Common myeloid progenitor, CD34-positive (primary cell): ENCODE results near the gene SLAMF1.

Source experiments
- CTCF ChIA-PET: fragments of 350-600 bp; sonication (Branson Sonifier 250); formaldehyde crosslinking; loops from one replicate; lab custom pipeline; 2021; ENCODE audit warnings: antibody characterized with exemption; lab: Charles Lee
- POLR2A ChIA-PET: fragments of 350-600 bp; sonication (Branson Sonifier 250); formaldehyde crosslinking; loops from one replicate; lab custom pipeline; 2021; ENCODE audit warnings: antibody characterized with exemption; lab: Charles Lee
- DNase-seq, 3 donors: peaks; one replicate each; pipeline versions ENCODE4 v3.0.0 to v3.0.0-alpha.2; 2013
- H3K27ac ChIP-seq, 2 experiments: 1 replicate in 1 of 2; 2 replicates in 1 of 2; pipeline ENCODE4 v1.7.0; 2013; ENCODE audit warnings: inconsistent platforms in 2 of 2, low read length in 2 of 2, mild to moderate bottlenecking in 2 of 2, low read depth in 1 of 2, moderate library complexity in 1 of 2; ENCODE audit not compliant: severe bottlenecking in 2 of 2, insufficient read depth in 1 of 2, poor library complexity in 1 of 2
- H3K27me3 ChIP-seq, 5 experiments: replicated peaks in 2 of 5; 1 replicate in 3 of 5; 2 replicates in 2 of 5; pipeline versions ENCODE4 v1.6.1 to v1.7.0; 2013; ENCODE audit warnings: low read length in 4 of 5, mild to moderate bottlenecking in 2 of 5, moderate library complexity in 2 of 5, inconsistent platforms in 1 of 5; ENCODE audit not compliant: insufficient read depth in 5 of 5, control insufficient read depth in 4 of 5
- H3K36me3 ChIP-seq, 4 experiments: 1 replicate in 2 of 4; 2 replicates in 2 of 4; pipeline versions ENCODE4 v1.6.1 to v1.7.0; 2013; ENCODE audit warnings: low read length in 3 of 4, control low read depth in 1 of 4, mild to moderate bottlenecking in 1 of 4; ENCODE audit not compliant: control insufficient read depth in 4 of 4, insufficient read depth in 4 of 4
- H3K4me1 ChIP-seq, 4 experiments: 1 replicate in 3 of 4; 2 replicates in 1 of 4; pipeline versions ENCODE4 v1.6.1 to v1.7.1; 2013; ENCODE audit warnings: low read length in 3 of 4, mild to moderate bottlenecking in 3 of 4, control low read depth in 1 of 4, inconsistent platforms in 1 of 4, moderate library complexity in 1 of 4; ENCODE audit not compliant: control insufficient read depth in 4 of 4, insufficient read depth in 4 of 4; ENCODE audit errors: control extremely low read depth in 1 of 4
- H3K4me3 ChIP-seq, 7 experiments: 1 replicate in 4 of 7; 2 replicates in 3 of 7; pipeline versions ENCODE4 v1.5.1 to v1.7.0; 2013; ENCODE audit warnings: mild to moderate bottlenecking in 7 of 7, low read length in 6 of 7, moderate library complexity in 6 of 7, inconsistent platforms in 2 of 7, low read depth in 2 of 7, control low read depth in 1 of 7; ENCODE audit not compliant: insufficient read depth in 4 of 7, control insufficient read depth in 1 of 7; ENCODE audit errors: extremely low read depth in 1 of 7
- H3K9me3 ChIP-seq, 5 experiments: 1 replicate in 4 of 5; 2 replicates in 1 of 5; pipeline versions ENCODE4 v1.6.1 to v1.7.1; 2013; ENCODE audit warnings: low read length in 4 of 5, mild to moderate bottlenecking in 2 of 5, inconsistent platforms in 1 of 5, low read depth in 1 of 5, moderate library complexity in 1 of 5; ENCODE audit not compliant: control insufficient read depth in 4 of 5, insufficient read depth in 2 of 5; ENCODE audit errors: control extremely low read depth in 1 of 5
- WGBS: methylation state at CpG from one replicate; pipeline ENCODE4 v1.1.5; 2013; ENCODE audit not compliant: insufficient coverage; 5-methylcytosine and 5-hydroxymethylcytosine counted together

SLAMF1 gene

GRCh38 chr1:160607672-160608032 is 39.2 kb downstream of the SLAMF1 start:
- CTCF ChIA-PET = interaction anchor here (0.6 to 10.6 kb wide), 14 partner anchors 23 to 253 kb away, joined by 3 to 120 read pairs (median 6); no protein-coding TSS in a partner anchor
- 83% methylated on average over 1 of the region's 1 CpG for WGBS

GRCh38 chr1:160607011-160607671 is 39.7 kb downstream of the SLAMF1 start:
- Histone ChIP-seq H3K4me3 (no peak overlapping the region), H3K9me3 (peaks cover 0 to 11% (median 4%) of the 10 kb centered on the region in 5 experiments), H3K36me3 (no peaks in the 10 kb centered on the region), H3K27me3 (no peaks in the 10 kb centered on the region), H3K27ac (no peak overlapping the region), H3K4me1 (peaks cover 0 to 18% (median 4%) of the 10 kb centered on the region in 4 experiments)
- DNase-seq = peak; percentile 86 to 93 (median 92)
- 50% methylated on average over 2 of the region's 3 CpGs for WGBS
- POLR2A ChIA-PET = interaction anchor here (0.8 kb wide), 1 partner anchor 63 kb away, joined by 3 read pairs; no protein-coding TSS in a partner anchor
- CTCF ChIA-PET = interaction anchor here (0.6 to 10.6 kb wide), 24 partner anchors 9 to 250 kb away, joined by 3 to 120 read pairs (median 4); partner anchors contain the start of gene CD84

More at GRCh38 chr1:160607672-160608032, 39.2 kb downstream of the SLAMF1 start:
- H3K27me3 ChIP-seq = no peaks in the 10 kb centered on the region
- POLR2A ChIA-PET = no interaction called here
- H3K4me1 ChIP-seq = peaks cover 0 to 18% (median 4%) of the 10 kb centered on the region in 4 experiments
- no peak overlapping the region for H3K27ac ChIP-seq
- no peaks in the 10 kb centered on the region for H3K36me3 ChIP-seq
- no peak overlapping the region for H3K4me3 ChIP-seq
- DNase-seq = no peak
- peaks cover 0 to 11% (median under 1%) of the 10 kb centered on the region in 5 experiments for H3K9me3 ChIP-seq

GRCh38 chr1:160606611-160607010 is 40.2 kb downstream of the SLAMF1 start:
- Histone ChIP-seq H3K27ac (no peak overlapping the region), H3K9me3 (peaks cover 0 to 14% (median 4%) of the 10 kb centered on the region in 5 experiments)
- POLR2A ChIA-PET = interaction anchor here (0.8 kb wide), 1 partner anchor 62 kb away, joined by 3 read pairs; no protein-coding TSS in a partner anchor

GRCh38 chr1:160605792-160606479 is 40.9 kb downstream of the SLAMF1 start:
- no peak for DNase-seq
- H3K9me3 ChIP-seq = peaks cover 0 to 19% (median 4%) of the 10 kb centered on the region in 5 experiments
- H3K27me3 ChIP-seq = no peaks in the 10 kb centered on the region
- H3K27ac ChIP-seq = no peak overlapping the region
- POLR2A ChIA-PET = no interaction called here
- H3K4me3 ChIP-seq = no peak overlapping the region
- no peaks in the 10 kb centered on the region for H3K36me3 ChIP-seq
- peaks cover 0 to 18% (median 3%) of the 10 kb centered on the region in 4 experiments for H3K4me1 ChIP-seq
- CTCF ChIA-PET = interaction anchor here (0.9 to 10.6 kb wide), 19 partner anchors 8 to 249 kb away, joined by 3 to 120 read pairs (median 5); partner anchors contain the start of gene CD84
- WGBS = 93% methylated on average over 3 of the region's 4 CpGs

More at GRCh38 chr1:160606611-160607010, 40.2 kb downstream of the SLAMF1 start:
- no peak for DNase-seq
- Histone ChIP-seq H3K27me3 (no peaks in the 10 kb centered on the region), H3K4me1 (peaks cover 0 to 18% (median 4%) of the 10 kb centered on the region in 4 experiments), H3K36me3 (no peaks in the 10 kb centered on the region), H3K4me3 (no peak overlapping the region)
- 71% methylated on average over 1 of the region's 1 CpG for WGBS
- CTCF ChIA-PET = interaction anchor here (0.7 to 10.6 kb wide), 21 partner anchors 9 to 250 kb away, joined by 3 to 120 read pairs (median 4); partner anchors contain the start of gene CD84

- H3K27me3 ChIP-seq = no peaks in the 10 kb centered on the region
- POLR2A ChIA-PET = interaction anchor here (0.7 kb wide), 1 partner anchor 52 kb away, joined by 3 read pairs; no protein-coding TSS in a partner anchor
These were observed 41.6 kb downstream of the SLAMF1 start for GRCh38 chr1:160605205-160605604.

GRCh38 chr1:160597705-160598104 is 49.1 kb downstream of the SLAMF1 start:
- no peaks in the 10 kb centered on the region for H3K36me3 ChIP-seq
- WGBS = 100% methylated on average over 1 of the region's 2 CpGs
- ChIA-PET POLR2A (interaction anchor here (1.1 kb wide), 1 partner anchor 9 kb away, joined by 4 read pairs; no protein-coding TSS in a partner anchor), CTCF (interaction anchor here (0.6 to 2.8 kb wide), 5 partner anchors 9 to 166 kb away, joined by 3 to 8 read pairs (median 4); no protein-coding TSS in a partner anchor)
- no peaks in the 10 kb centered on the region for H3K27me3 ChIP-seq
- no peaks in the 10 kb centered on the region for H3K4me1 ChIP-seq
- DNase-seq = no peak
- H3K9me3 ChIP-seq = peaks cover 0 to 17% (median 3%) of the 10 kb centered on the region in 5 experiments
- no peak overlapping the region for H3K4me3 ChIP-seq
- H3K27ac ChIP-seq = no peak overlapping the region

More at GRCh38 chr1:160605205-160605604, 41.6 kb downstream of the SLAMF1 start:
- 100% methylated on average over 2 of the region's 2 CpGs for WGBS
- Histone ChIP-seq H3K4me3 (no peak overlapping the region), H3K4me1 (peaks cover 0 to 12% (median 3%) of the 10 kb centered on the region in 4 experiments), H3K36me3 (no peaks in the 10 kb centered on the region), H3K9me3 (peaks cover 0 to 21% (median 4%) of the 10 kb centered on the region in 5 experiments), H3K27ac (no peak overlapping the region)
- CTCF ChIA-PET = interaction anchor here (0.9 to 10.6 kb wide), 10 partner anchors 12 to 253 kb away, joined by 3 to 120 read pairs (median 6); no protein-coding TSS in a partner anchor
- no peak for DNase-seq
